ENCODE measurements around the gene UBA1.

UBA1 gene

DNA sequence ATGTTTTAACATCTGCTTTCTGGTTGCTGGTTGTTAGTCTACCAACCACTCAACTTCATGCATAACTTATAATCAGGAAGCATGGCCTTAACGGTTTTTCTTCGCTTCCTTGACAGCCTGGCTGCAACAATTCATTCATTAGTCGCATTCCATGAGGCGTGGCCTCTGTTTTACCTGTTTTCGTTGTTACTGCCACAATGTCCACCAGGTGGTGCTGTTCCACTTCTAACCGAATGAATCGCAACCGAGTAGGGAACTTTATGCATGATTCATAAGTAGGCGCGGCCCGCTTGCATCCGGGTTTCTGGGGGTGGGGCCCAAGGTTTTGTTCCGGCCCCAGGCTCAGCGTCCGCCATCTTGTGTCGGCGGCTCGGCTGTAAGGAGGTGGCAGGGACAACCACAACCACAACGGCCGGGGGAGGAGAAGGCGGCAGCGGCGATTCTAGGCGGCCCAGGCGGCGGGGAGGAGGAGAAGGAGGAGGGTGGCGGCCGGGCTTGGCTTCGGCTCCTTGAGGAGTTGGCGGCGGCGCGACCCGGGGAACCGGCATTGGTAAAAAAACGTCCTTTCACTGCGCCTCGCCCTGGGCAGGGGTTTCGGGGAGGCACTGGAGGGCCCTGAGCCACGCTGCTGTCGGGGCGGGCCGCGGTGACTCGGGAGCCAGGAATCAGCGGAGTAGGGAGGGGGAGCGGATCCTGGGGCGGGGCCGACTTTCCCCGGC is at the start of gene UBA1:
Gene UBA1 (plus strand): TSS at position 355 of the 719 bp plus-strand sequence. CDS start 4,974 bp downstream, outside the sequence.
- DNase-seq (ENCODE audit: low spot score), result peak; percentile 95

DNA sequence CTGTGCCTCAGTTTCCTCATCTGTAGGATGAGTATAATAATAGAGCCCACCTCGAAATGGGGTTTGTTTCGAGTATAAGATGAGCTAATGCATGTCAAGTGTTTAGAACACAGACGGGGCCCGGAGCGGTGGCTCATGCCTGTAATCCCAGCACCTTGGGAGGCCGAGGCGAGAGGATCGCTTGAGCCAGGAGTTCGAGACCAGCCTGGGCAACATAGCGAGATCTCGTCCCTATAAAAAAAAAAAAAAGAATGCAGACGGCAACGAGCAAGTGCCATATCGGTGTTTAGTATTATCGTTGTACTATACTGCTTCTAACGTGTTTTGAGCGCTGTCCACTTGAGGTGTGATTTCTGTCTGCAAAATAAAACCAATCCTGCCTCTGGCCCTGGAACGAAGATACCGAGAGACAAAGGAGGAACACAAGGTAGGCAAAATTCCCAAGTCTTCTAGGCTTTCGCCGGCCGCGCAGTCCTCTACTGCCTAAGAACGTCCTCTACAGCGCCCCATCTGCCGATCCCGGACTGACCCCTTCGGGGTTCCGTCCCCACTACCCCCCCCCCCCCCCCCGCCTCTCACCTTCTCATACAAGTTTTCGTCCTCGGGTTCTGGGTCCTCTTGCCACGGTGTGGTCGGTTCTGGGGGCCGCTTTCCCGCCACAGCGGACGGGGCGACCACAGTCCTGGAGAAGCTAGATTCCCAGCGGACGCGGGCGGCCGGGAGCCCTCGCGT is 49.6 kb upstream of the UBA1 start:
- DNase-seq (ENCODE audit: low spot score), result peak; percentile 37

DNA sequence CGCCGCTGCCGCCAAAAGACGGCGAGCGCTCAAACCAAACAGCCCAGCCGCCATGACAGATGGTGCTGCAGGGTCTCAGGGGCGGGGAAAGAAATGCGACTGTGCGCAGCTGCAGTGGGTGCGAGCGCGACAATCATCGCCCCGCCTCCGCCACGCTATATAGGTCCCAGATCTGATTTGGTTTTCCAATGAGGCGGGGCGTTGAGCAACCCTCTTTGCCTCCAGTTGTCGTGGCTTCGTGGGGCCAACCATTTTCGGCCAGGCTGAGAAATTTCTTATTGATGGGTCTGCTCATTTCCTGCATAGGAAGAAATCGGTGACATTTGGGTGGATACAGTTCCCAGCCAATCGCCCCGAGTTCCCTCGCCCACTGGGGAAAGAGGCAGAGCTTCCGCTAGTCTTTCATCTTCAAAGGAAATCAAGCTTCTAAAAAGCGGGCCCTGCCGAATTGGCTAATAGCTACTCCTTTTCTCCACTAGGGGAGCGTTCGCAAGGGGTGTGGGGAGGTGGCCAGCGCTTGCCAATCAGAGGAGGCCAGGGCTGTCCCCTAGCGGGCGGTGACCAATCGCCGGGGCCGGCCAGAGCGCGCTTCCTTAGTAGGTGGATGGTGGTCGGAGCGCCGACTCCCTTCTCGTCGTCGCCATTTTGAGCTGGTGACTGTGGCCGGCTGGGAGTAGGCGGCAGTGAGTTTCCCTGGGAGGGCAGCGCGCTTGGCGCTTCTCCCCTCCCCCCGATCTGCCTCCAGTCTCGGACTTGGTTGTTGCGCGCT is 48.8 kb upstream of the UBA1 start, which contains the start of the genes NDUFB11 and RBM10:
Gene NDUFB11 (minus strand): TSS at position 77 of the 769 bp plus-strand sequence. CDS start 23 bp downstream, at position 54.
Gene RBM10 (plus strand): TSS at position 596 of the 769 bp plus-strand sequence. CDS start 2,261 bp downstream, outside the sequence.
- DNase-seq (ENCODE audit: low spot score), result peak; percentile 95

DNA sequence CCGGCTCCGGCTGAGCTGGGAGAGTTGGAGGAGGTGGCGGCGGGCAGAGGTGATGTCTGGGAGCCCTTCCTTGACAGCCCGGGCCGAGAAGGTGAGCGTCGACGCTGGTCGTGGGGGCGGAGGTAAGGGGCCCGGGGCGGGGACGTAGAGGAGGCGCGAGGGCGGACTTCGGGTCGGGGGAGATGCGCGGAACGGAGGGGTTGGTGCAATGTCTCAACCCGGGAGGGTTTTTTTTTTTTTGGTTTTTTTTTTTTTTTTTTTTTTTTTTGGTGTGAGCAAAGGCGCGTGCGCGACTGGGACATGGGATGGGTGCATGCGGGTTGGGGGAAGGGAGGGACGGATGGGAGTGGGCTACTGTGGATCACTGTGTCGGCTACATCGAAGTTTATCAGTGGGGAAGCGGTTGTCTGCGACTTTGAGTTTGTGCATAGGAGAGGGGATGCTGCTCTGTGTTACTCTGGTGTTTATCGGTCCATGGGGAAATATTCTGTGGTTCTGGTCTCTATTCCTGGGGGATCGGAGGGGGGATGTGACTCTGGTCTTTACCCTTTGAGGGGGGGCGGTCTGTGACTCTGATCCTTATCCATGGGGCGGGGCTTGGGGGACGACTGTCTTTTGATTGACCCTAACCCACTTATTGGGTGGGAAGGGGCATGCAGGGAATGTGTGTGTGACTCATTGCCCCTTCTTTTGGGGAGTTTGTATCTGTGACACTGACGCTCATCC is 48.1 kb upstream of the UBA1 start:
- DNase-seq (ENCODE audit: low spot score), result no peak

DNA sequence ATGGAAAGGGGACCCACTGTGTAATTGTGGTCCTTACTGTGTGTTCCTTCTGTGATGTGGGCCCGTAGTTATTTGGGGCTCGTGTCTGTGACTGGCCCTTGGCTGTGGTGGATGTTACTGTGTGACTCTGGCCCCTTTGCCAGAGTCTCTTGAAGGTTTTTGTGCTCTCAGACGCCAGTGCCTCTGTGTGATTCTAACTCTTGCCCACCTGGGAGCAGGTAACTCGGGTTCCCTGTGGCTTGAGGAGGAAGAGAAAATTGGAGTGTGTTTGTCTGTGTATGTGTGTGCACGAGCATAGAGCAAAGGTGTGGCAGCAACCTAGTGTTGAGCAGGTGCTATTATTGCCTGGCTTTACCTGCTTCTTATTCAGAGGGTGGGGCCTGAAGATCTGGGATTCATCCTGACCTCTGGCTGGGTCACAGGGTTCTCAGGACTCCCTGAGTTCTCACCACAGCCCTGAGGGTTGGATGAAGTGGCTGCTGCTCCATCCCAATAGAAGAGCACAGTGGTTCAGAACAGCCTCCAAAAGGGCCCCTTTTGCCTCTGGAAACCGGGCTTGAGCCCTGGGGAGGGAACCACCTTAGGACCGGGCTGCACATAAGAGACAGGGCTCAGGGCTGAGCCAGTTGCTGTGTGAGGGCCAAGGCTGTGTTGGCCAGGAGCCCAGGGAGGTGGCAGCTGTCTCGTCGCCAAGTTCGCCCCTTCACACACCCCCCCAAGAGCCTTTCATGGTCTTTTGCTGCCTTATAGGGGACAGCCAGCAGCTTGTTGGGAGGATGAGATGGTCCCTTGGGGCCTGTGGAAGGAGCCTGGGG is 47.3 kb upstream of the UBA1 start:
- DNase-seq (ENCODE audit: low spot score), result no peak

DNA sequence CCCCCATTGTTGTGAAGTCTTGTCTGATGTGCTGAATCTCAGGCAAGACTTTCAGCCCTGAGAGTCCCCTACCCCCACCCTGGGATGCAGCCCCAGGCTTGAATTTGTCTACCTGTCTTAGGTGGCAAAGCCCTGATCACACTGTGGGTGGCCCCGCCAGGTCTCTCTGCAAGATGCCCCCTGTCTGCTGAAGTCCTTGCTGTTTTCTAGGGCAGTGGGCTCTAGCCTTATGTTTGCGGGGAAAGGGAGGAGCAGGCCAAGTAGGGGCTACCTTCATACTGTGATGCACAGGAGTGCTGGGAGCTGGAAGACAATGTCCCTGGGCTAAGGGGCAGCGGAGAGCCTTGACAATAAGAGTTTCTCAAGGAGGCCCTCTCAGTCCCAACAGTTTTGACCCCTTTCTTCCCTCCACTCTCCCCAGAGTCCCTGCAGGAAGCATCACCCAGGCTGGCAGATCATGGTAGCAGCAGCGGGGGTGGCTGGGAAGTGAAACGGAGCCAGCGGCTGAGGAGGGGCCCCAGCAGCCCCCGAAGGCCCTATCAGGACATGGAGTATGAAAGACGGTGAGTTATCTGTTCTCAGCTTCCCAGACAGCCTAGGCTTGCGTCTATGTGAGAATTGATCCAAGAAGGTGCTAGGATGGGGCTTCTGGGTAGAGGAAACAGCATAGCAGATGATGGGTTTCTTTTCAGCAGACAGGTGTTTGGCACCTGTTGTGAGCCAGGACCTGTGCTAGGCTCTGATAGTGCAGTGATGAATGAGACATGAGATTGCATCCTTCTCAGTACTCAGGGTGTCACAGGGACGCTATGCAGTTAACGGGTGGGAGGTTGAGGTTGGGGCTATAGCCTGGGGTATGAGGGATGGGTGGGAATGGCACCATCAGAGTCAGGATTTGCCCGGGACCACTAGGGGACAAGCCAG is 46.4 kb upstream of the UBA1 start:
- DNase-seq (ENCODE audit: low spot score), result no peak

DNA sequence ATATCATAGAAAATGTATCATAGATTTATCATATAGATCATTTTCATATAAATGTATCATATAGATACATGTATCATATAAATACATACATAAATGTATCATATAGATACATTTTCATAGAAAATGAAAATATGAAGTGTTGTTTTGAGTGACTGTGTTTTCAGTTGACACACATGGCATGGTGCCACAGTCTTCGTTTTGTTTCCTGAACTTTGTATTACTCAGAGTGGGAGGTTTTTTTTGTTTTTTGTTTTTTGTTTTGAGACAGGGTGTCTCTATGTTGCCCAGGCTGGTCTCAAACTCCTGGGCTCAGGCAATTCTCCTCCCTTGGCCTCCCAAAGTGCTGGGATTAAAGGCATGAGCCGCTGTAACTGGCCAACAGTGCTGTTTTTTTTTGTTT is 44.7 kb upstream of the UBA1 start:
- DNase-seq (ENCODE audit: low spot score), result no peak

DNA sequence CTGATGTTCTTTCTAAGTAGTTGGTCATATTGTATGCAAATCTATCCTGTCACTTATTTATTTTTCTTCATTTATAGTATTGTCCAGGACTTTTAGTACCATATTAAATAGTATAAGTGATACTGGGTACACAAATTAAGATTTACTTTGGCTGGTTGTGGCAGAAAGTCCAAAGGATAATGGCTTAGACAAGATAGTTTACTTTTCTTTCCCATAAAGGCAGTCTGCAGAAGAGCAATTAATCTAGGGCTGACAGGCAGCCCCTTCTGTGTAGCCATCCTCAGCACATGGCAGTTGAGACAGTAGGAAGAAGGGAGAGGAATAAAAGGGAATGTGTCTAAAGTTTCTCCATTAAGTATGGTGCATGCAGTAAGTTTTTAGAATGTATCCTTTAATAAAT is 42.2 kb upstream of the UBA1 start:
- no peak for DNase-seq (ENCODE audit: low spot score)

DNA sequence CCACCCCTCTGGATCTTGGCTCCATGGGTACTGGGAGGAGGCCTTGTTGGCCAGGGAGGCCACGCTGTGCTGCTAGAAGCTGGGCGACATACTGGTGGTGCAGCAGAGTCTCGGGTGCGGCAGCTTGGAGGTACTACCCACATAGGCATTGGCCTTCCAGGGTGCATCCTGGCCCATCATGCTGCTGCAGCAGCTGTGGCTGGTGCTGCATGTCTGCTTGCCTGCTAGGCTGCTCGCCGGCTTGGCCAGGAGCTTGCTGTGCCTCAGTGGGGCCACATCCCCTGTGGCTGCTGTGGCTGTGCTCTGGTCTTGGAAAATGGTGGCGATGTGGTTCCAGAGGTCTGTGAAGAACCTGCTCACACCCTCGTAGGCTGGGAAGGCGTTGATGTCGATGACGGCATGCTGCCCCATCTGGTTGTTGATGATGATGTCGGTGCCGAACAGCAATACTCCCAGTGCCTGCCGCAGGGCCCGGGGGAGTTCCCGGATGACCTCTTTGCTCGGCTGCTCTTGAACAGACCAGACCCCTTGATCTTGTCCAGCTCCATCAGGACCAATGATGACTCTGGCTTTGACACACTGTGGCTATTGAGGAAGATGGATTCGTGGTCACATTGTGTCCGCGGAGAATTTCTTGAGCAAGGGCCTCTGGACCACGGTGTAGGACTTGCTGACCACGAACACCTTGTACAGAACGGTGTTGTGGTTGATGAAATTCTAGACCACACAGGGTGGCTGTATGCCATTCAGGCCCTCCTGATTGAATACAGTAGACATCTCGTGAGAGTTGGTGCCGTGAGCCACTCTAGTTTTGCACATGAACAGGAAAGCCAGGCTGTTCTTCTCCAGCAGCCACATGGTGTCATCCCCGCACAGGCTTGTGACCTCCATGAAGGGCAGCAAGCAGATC is 36.8 kb upstream of the UBA1 start:
- no peak for DNase-seq (ENCODE audit: low spot score)

DNA sequence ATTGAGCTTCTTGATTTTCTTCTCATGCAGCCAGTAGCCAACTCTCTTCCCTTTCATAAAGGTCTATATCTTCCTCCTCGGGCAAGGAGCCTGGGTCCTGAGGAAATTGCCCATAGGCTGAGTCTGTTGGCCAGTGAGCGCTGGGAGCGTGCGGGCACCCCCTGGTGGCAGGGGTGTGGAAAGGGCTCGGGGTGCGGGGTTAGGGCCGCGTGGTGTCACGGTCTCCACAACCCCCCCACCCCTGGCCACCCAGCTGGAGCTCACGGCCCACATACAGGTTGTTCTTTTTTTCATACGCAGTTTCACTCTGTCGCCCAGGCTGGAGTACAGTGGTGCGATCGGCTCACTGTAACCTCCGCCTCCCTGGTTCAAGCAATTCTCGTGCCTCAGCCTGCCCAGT is 35.5 kb upstream of the UBA1 start:
- no peak for DNase-seq (ENCODE audit: low spot score)

DNA sequence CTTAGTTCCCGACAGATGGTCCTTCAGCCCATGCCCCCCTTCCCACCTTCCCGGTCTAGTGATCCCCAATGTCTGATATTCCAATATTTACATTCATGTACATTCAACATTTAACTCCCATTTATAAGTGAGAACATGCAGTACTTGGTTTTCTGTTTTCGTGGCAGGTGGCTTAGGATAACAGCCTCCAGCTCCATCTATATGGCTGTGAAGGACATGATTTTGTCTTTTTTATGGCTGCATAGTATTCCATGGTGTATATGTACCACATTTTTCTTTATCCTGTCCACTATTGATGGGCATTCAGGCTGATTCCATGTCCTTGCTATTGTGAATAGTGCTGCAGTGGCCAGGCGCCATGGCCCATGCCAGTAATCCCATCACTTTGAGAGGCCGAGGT is 34.8 kb upstream of the UBA1 start:
- DNase-seq (ENCODE audit: low spot score), result no peak

DNA sequence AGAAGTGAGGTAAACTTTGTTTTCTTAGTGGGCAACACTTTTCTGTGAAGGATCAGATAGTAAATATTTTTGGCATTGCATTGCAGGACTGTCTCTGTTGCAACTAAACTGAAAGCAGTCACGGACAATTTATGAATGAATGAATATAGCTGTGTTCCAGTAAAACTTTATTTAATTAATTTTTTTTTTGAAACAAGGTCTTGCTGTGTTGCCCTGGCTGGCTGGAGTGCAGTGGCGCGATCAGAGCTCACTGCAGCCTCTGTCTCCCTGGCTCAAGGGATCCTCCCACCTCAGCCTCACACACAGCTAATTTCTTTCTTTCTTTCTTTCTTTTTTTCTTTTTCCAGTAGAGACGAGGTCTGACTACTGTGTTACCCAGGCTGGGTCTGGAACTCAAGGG is 32.8 kb upstream of the UBA1 start:
- DNase-seq (ENCODE audit: low spot score), result no peak

DNA sequence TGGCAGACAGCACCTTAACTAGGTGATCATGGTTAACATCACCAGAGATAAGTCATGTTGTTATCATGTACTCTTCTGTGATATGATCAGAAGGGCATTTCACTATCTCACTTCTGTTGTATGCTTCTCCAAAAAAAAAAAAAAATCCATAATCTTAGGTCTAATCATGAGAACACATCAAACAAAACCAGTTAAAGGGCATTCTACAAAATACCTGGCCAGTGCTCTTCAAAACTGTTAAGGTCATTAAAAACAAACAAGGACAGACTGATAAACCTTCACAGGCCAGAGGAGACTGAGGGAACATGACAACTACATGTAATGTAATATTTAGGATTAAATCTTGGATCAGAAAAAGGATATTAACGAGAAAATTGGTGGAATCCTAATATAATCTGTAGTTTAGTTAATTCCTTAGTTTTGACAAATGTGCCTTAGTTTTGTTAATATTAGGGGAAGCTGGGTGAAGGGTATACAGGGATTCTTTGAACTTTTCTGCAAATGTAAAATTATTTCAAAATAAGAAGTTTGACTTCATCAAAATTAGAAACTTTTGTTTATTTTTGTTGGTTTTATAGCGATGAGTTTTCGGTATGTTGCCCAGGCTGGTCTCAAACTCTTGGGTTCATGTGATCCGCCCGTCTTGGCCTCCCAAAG is 30.6 kb upstream of the UBA1 start:
- no peak for DNase-seq (ENCODE audit: low spot score)

DNA sequence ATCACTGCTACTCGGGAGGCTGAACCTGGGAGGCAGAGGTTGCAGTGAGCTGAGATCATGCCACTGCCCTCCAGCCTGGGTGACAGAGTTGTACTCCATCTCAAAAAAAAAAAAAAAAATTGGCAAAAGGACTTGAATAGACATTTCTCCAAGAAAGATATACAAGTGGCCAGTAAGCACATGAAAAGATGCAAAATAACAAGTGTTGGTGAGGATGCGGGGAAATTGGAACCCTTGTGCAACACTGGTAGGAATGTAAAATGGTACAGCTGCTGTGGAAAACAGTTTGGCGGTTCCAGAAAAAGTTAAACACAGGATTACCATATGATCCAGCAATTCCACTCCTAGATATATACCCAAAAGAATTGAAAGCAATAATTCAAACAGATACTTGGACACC is 29.2 kb upstream of the UBA1 start:
- DNase-seq (ENCODE audit: low spot score), result no peak

DNA sequence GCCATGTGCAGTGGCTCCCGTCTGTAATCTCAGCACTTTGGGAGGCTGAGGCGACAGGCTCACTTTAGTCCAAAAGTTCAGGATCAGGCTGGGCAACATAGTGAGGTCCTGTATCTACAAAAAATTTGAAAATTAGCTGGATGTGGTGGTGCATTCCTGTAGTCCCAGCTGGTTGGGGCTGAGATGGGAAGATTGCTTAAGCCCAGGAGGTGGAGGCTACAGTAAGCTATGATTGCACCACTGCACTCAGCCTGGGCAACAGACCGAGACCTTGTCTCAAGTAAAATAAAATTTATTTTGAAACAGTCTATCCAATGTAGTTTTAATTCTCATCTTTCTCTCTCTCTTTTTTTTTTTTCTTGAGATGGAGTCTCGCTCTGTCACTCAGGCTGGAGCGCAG is 27.5 kb upstream of the UBA1 start:
- DNase-seq (ENCODE audit: low spot score), result no peak

DNA sequence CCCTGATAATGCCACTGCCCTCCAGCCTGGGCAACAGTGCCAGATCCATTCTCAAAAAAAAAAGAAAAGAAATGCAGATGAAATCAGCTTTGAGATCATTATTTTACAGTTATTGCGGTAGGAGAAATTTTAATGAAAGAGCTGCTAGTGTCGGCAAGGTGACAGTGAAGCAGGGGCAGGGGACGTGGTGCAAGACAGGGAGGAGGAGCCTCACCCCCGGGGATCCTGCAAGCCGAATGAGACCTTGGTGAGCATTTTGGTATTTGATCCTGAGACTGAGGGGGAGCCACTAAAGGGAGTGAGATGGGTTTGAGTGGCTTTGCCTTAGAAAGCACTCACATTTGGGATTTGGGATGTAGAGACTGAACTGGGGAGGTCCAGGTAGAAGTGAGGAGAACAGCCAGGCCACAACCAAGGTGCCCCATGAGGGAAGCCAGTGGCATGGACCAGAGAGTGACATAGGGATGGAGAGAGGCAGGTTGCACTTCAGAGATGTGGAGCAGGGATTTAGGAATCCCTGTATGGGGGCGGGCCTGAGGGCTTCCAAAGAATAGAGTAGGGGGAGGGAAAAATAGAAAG is 25.0 kb upstream of the UBA1 start:
- no peak for DNase-seq (ENCODE audit: low spot score)

DNA sequence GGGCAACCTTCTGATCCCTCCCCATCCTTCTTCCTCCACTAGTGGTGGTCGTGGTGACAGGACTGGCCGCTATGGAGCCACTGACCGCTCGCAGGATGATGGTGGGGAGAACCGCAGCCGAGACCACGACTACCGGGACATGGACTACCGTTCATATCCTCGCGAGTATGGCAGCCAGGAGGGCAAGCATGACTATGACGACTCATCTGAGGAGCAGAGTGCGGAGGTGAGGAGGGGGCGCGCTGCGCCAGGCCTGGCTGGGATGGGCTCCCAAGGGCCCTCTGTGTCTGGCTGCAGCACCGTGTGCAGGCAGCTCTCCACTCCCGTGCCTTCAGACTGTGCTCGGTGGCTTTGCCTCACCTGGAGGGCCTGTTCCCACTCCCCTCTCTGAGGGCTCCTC is 24.4 kb upstream of the UBA1 start:
- DNase-seq (ENCODE audit: low spot score), result no peak

Data from cerebellar cortex (tissue), 1 donor.